Psoas muscle (tissue), 8 donors: ENCODE results near the gene OSM. TPM values are rescaled to one million over a fixed set of nuclear protein-coding genes. Genes with fewer than 3 reads are reported as not detected.
"Not testable (repeated sequence)": the region's sequence is repeated elsewhere in the genome, so short reads cannot be mapped to it uniquely, and the experiment has no call there.

Experiments
- ATAC-seq, 4 donors: fragments of 200-7000 bp; cut with Tn5 transposase; one replicate each; pipeline ENCODE4 v1.9.1; 2020; ENCODE audit warnings: moderate library complexity in 3 of 4, mild to moderate bottlenecking in 2 of 4
- DNase-seq, 2 donors: peaks; one replicate each; pipeline ENCODE4 v3.0.0-alpha.2; 2020
- H3K27ac ChIP-seq: fragments of 200-600 bp; one replicate; pipeline ENCODE4 v1.8.0; 2022
- H3K27me3 ChIP-seq, 3 donors: fragments of 200-600 bp in 1 of 3; one replicate each; pipeline versions ENCODE4 v1.6.1 to v1.8.0; 2013 to 2022; ENCODE audit warnings: low read length in 2 of 3, mild to moderate bottlenecking in 2 of 3, moderate library complexity in 1 of 3; ENCODE audit not compliant: insufficient read depth in 3 of 3
- H3K36me3 ChIP-seq, 2 donors: fragments of 200-600 bp in 1 of 2; one replicate each; pipeline versions ENCODE4 v1.6.1 to v1.8.0; 2013 to 2022; ENCODE audit warnings: low read depth in 1 of 2, mild to moderate bottlenecking in 1 of 2, moderate library complexity in 1 of 2; ENCODE audit not compliant: insufficient read depth in 1 of 2
- H3K4me1 ChIP-seq: fragments of 200-600 bp; one replicate; pipeline ENCODE4 v1.8.0; 2022
- H3K4me3 ChIP-seq: fragments of 200-600 bp; one replicate; pipeline ENCODE4 v1.8.0; 2022; ENCODE audit warnings: mild to moderate bottlenecking
- H3K9me3 ChIP-seq: fragments of 200-600 bp; one replicate; pipeline ENCODE4 v1.8.0; 2022
- WGBS, 3 donors: extraction: QIAGEN DNeasy Blood & Tissue Kit; methylation state at CpG; one replicate each; pipeline versions ENCODE4 v1.1.6 to v1.1.7; 2013; 5-methylcytosine and 5-hydroxymethylcytosine counted together
- intact Hi-C, 2 donors: fragments of 100-400 bp; cut with DNase I; formaldehyde crosslinking; loops; one replicate each; pipeline versions ENCODE4 v1.11.0 to v1.14.2; 2022
- polyA plus RNA-seq, 3 donors: library from polyadenylated mRNA; stranded (reverse); fragments of 200-250 nt; gene quantifications; one replicate each; pipeline ENCODE4 v1.2.3, GENCODE V29; 2013
- total RNA-seq, 4 donors: library from RNA; stranded (reverse); fragmentation: NEBNext Ultra II Directional in 2 of 4; extraction: Animal tissue kit (Norgen Biotek cat#: 25700) in 2 of 4; gene quantifications; one replicate each; pipeline versions ENCODE4 v1.2.1 to v1.2.4, GENCODE V29; 2021 to 2023
- TF ChIP-seq, protein P1 (sequence below): fragments of 200-600 bp; IDR thresholded peaks from one replicate; pipeline ENCODE4 v1.8.0; 2022; ENCODE audit warnings: antibody characterized with exemption
- donor health status: healthy with polysubstance abuse.
- donor health status: DM: no; HTN: no; CAD: no; lungs with moderate emphysema.
- donor health status: Bipolar disorder and iron deficiency.
- donor health status: healthy.
- donor health status: DM: yes; HTN: yes; CAD: no.
- donor health status: DM: no; HTN: no; CAD: no.
- donor health status: DM: no; HTN: no; CAD: no.
- donor health status: DM: yes; HTN: yes; CAD: no.

The OSM gene
- total and polyA plus RNA-seq, 7 donors: 0.08 to 0.39 (median 0.23) TPM; not detected in 3

DNA sequence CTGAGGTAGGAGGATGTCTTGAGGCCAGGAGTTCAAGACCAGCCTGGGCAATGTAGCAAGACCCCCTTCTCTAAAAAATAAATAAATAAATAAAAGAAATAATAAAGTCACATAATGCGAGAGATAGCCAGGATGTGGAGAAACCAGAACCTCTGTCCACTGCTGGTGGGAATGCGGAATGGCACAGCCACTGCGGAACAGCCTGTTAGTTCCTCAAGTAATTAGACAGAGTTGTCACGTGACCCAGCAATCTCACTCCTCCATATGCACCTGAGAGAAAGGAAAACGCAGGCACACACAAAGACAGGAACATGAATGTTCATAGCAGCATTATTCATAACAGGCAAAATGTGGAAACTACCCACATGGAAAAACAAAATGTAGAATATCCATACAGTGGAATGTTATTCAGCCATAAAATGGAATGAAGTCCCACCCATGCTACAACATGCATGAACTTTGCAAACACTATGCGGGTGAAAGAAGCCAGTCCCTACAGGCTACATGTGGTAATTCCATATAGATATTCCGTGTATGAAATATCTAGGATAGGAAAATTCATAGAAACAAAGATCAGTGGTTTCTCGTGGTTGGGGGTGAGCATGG is 47.5 kb downstream of the OSM start:
- no peak overlapping the region for H3K4me3 ChIP-seq
- intact Hi-C loops: no loop called here
- DNase-seq: no peak
- TF ChIP-seq, protein P1, sequence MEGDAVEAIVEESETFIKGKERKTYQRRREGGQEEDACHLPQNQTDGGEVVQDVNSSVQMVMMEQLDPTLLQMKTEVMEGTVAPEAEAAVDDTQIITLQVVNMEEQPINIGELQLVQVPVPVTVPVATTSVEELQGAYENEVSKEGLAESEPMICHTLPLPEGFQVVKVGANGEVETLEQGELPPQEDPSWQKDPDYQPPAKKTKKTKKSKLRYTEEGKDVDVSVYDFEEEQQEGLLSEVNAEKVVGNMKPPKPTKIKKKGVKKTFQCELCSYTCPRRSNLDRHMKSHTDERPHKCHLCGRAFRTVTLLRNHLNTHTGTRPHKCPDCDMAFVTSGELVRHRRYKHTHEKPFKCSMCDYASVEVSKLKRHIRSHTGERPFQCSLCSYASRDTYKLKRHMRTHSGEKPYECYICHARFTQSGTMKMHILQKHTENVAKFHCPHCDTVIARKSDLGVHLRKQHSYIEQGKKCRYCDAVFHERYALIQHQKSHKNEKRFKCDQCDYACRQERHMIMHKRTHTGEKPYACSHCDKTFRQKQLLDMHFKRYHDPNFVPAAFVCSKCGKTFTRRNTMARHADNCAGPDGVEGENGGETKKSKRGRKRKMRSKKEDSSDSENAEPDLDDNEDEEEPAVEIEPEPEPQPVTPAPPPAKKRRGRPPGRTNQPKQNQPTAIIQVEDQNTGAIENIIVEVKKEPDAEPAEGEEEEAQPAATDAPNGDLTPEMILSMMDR: no peak
- H3K36me3 ChIP-seq: no peaks in the 10 kb centered on the region
- no peaks in the 10 kb centered on the region for H3K4me1 ChIP-seq
- no peak for ATAC-seq
- peaks cover 0 to 34% (median 2%) of the 10 kb centered on the region in 3 donors for H3K27me3 ChIP-seq
- no peaks in the 10 kb centered on the region for H3K9me3 ChIP-seq
- WGBS, 3 donors: 86 to 89% (median 88%) methylated on average over 8 of the region's 8 CpGs
- no peak overlapping the region for H3K27ac ChIP-seq

DNA sequence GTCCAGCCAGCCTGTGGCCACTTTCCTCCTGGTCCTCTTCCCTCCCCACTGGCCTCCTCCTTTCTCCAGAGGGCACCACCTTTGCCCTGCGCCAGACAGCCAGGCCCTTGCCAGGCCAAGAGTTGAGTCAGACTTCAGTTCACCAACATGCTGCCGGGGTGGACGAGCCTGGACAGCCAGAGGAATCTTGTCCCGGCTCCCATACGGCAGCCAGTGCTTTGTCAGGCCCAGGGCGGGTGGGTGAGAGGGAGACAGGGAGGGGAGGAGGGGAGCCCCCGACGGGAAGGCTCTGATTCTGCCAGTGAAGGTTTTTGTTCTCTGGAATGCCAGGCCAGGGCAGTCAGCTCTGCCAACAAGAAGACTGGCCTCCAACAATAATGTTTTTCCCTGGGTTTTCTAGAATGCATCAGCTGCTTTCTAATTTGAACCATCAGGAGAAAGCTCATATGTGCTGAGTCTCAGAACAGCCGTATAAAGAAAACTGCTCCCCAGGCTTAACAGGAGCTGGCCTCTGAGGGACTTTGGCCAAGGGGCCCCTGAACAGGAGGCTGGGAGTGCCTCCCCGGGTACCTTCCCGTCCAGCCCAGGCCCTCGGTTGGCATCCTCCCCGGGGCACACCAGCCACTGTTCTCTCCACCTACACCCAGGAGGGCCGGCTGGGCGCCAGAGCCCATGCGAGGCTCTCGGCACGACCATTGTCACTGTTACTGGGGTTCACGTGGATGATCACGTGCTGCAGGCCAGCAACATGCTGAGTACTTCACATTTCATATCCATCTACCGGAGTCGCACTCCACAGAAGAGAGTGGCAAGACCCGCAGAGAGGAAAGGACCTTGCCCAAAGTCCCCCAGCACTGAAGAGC is 48.7 kb downstream of the OSM start:
- no peaks in the 10 kb centered on the region for H3K9me3 ChIP-seq
- TF ChIP-seq, protein P1: no peak
- ATAC-seq: peak in 1 of 4 donors; percentile 46
- H3K36me3 ChIP-seq: no peaks in the 10 kb centered on the region
- WGBS, 3 donors: 52 to 62% (median 58%) methylated on average over 23 of the region's 23 CpGs
- peaks cover 0 to 37% (median 0%) of the 10 kb centered on the region in 3 donors for H3K27me3 ChIP-seq
- no peak for DNase-seq
- H3K4me3 ChIP-seq: no peak overlapping the region
- H3K27ac ChIP-seq: no peak overlapping the region
- no peaks in the 10 kb centered on the region for H3K4me1 ChIP-seq
- intact Hi-C loops: no loop called here

DNA sequence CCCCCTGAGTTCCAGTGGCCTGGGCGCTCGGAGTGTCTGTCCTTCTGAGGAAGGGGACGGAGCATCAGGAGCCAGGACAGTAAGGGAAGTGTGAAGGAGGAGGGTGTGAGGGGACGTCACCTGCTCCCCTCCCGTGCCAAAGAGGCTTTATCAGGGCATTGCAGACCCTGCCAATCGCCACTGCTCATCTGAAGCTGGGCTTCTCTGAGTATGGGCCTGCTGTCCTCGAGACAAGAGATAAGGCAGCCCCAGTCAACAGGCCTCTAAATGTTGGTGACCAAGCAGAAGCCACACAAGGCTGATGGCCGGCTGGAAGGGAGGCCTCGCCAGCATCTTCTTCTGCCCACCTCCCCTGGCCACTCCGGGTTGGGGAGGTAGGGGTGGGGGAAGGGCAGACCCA is 49.9 kb downstream of the OSM start:
- DNase-seq (no peak), ATAC-seq (no peak)
- TF ChIP-seq, protein P1: no peak
- Histone ChIP-seq H3K27me3 (peaks cover 0 to 38% (median 0%) of the 10 kb centered on the region in 3 donors), H3K36me3 (no peaks in the 10 kb centered on the region), H3K4me1 (no peaks in the 10 kb centered on the region), H3K9me3 (no peaks in the 10 kb centered on the region), H3K4me3 (no peak overlapping the region), H3K27ac (no peak overlapping the region)
- intact Hi-C loops: no loop called here
- 83 to 86% (median 85%) methylated on average over 10 of the region's 10 CpGs for WGBS, 3 donors

DNA sequence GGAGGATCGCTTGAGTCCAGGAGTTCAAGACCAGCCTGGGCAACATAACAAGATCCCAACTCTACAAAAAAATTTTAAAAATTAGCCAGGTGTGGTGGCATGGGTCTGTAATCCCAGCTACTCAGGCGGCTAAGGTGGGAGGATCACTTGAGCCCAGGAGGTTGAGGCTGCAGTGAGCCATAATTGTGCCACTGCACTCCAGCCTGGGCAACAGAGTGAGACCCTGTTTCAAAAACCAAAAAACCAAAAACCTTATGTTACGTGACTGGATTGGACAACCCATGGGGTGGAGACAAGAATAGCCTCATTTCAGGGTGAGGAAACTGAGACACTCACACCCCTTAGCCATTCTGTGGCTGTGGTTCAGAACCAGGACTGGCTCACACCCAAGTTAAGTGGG is 50.4 kb downstream of the OSM start:
- not testable (repeated sequence) for DNase-seq, ATAC-seq
- 90 to 96% (median 92%) methylated on average over 3 of the region's 3 CpGs for WGBS, 3 donors

DNA sequence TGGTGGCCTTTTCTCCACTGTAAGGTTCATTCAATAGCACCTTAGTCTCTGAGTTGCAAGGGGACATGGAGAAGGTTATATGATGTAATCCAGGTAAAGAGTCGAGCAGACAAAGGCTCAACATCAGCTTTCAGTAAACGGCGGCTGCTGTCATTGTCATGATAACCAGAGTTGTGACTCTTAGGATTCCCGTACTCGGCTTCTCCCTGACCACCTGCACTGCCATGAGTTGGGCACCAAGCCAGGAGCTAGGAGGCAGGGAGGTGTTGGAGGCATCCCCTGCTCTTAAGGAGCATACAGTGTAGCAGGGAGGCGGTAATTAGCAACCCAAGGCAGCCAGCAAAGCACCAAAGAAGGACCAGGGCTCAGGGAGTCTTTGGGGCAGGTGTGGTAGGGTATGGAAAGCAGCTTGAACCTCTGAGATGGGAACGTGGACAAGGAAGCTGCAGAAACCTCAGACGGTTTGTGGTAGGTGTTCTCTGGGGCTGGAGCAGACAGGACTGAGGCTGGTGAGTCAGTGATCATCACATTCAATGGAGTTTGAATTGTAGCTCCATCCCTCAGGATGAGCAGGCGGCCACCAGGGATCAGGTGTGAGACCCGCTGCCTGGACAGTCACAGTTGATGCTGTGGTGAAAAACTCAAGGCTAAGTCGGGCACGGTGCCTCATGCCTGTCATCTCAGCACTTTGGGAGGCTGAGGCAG is 51.8 kb downstream of the OSM start:
- DNase-seq (no peak), ATAC-seq (no peak)
- 62 to 70% (median 69%) methylated on average over 12 of the region's 12 CpGs for WGBS, 3 donors
- no peak overlapping the region for H3K4me3 ChIP-seq
- H3K36me3 ChIP-seq: no peaks in the 10 kb centered on the region
- no peaks in the 10 kb centered on the region for H3K9me3 ChIP-seq
- intact Hi-C loops: no loop called here
- H3K27me3 ChIP-seq: peaks cover 0 to 51% (median 7%) of the 10 kb centered on the region in 3 donors
- TF ChIP-seq, protein P1: no peak
- H3K27ac ChIP-seq: no peak overlapping the region
- no peaks in the 10 kb centered on the region for H3K4me1 ChIP-seq

More for the DNA sequence above, 50.4 kb downstream of the OSM start:
- intact Hi-C loops, H3K4me1 ChIP-seq, H3K9me3 ChIP-seq, H3K4me3 ChIP-seq, H3K36me3 ChIP-seq, H3K27ac ChIP-seq: not testable (repeated sequence)
- peaks cover 0 to 37% (median 4%) of the 10 kb centered on the region in 3 donors for H3K27me3 ChIP-seq
